HG02943 (cell line): ENCODE measurements around the gene NELFE.
"Not testable (repeated sequence)": the region's sequence is repeated elsewhere in the genome, so short reads cannot be mapped to it uniquely, and the experiment has no call there.

ENCODE experiments used
- ATAC-seq: cut with Tn5 transposase; IDR thresholded peaks from one replicate; pipeline ENCODE4 v1.9.1; 2021; ENCODE audit warnings: mild to moderate bottlenecking, low read depth, moderate library complexity; ENCODE audit not compliant: unreplicated experiment

NELFE gene

DNA sequence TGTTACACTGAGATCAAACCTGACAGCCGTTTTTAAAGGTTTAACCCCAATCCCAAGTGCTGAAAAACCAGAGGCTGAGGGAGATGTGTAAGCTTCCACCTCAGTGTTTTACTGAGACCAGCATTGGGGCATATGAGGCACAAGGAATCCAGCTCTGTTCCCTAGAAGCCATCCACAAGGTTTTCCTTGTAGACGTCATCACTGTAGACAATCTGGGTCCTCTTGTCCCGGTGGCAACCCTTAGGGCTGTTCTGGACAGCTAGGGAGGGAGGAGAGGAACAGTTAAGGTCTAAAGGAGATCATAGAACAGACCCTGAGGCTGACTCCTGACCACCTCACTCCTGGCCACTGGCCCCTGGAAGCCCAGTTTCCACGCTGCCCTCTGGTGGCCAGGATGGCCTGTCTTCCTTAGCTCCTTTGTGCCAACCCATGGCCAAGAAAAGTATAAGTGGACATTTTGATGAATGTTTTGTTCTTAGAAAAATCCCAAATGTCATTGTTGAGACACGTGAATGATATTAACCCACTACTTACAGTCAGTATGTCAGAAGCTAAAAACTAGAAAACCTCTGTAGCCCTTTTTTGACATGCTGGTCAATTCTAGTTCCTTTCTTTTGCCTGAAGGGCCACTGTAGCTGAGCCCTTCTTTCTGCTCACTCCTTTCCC lies 6.5 kb downstream of the NELFE start:
- ATAC-seq = no peak

- no peak for ATAC-seq
Observed at GRCh38 chr6:31949926-31950548, 8.7 kb downstream of the NELFE start.

DNA sequence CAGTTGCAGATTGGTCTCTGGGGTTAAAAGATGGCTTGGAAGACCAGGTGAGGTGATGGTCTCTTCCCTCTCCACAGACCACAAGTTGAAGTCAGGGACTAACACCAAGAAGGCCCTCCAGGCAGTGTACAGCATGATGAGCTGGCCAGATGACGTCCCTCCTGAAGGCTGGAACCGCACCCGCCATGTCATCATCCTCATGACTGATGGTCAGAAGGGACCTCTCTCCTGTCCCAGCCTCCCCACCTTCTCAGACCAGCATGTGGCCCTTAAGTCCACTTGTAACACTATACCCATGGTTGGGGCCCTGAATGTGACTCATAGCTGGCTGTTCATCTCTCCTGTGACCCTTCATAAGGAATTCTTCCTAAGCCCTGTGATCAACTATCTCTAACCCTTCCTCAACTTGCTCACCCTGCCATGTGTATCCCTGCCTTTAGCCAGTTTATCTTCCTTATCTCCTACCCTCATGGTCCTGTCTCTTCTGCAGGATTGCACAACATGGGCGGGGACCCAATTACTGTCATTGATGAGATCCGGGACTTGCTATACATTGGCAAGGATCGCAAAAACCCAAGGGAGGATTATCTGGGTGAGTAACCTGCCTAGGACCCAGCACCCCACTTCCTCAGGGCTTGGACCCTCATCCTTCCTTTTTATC lies 9.9 kb downstream of the NELFE start:
- ATAC-seq = no peak

DNA sequence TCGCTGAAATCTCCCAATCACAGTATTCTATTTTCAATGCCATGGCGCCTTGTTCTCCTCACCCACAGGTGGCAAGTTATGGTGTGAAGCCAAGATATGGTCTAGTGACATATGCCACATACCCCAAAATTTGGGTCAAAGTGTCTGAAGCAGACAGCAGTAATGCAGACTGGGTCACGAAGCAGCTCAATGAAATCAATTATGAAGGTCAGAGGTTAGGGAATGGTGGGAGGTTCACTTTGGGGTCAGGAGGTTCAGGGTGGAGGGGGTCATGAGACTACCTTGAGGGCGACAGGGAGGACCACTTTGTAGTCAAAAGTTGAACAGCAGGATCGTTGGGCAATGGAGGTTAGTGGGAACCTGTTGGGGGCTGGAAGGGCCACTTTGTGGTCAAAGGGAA lies 10.5 kb downstream of the NELFE start:
- no peak for ATAC-seq

- no peak for ATAC-seq
Observed at GRCh38 chr6:31947864-31948263, 10.9 kb downstream of the NELFE start.

- no peak for ATAC-seq
Observed at GRCh38 chr6:31947070-31947675, 11.6 kb downstream of the NELFE start.

GRCh38 chr6:31946370-31946885 lies 12.3 kb downstream of the NELFE start:
- no peak for ATAC-seq

GRCh38 chr6:31945507-31946369 lies 13.0 kb downstream of the NELFE start, which contains the start of gene CFB:
CFB (plus strand) TSS chr6:31946095; CDS start chr6:31946222, 127 bp downstream.
- no peak for ATAC-seq

GRCh38 chr6:31945154-31945506 lies 13.6 kb downstream of the NELFE start:
- ATAC-seq = no peak

GRCh38 chr6:31943742-31944141 lies 15.0 kb downstream of the NELFE start:
- no peak for ATAC-seq

GRCh38 chr6:31940256-31940664 lies 18.5 kb downstream of the NELFE start:
- ATAC-seq = no peak

GRCh38 chr6:31935823-31936222 lies 22.9 kb downstream of the NELFE start:
- no peak for ATAC-seq

- no peak for ATAC-seq
Observed at GRCh38 chr6:31935021-31935420, 23.8 kb downstream of the NELFE start.

GRCh38 chr6:31933537-31933936 lies 25.2 kb downstream of the NELFE start:
- ATAC-seq = no peak

DNA sequence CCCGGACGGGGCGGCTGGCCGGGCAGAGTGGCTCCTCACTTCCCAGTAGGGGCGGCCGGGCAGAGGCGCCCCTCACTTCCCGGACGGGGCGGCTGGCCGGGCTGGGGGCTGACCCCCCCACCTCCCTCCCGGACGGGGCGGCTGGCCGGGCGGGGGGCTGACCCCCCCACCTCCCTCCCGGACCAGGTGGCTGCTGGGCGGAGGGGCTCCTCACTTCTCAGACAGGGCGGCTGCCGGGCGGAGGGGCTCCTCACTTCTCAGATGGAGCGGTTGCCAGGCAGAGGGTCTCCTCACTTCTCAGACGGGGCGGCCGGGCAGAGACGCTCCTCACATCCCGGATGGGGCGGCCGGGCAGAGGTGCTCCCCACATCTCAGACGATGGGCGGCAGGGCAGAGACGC lies 26.6 kb downstream of the NELFE start:
- not testable (repeated sequence) for ATAC-seq

GRCh38 chr6:31930962-31931361 lies 27.8 kb downstream of the NELFE start:
- ATAC-seq = no peak

DNA sequence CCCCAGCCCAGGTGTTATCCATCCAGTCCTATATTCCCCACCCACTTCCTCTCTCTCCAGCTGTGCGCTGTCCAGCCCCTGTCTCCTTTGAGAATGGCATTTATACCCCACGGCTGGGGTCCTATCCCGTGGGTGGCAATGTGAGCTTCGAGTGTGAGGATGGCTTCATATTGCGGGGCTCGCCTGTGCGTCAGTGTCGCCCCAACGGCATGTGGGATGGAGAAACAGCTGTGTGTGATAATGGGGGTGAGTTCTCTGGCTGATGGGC lies 30.2 kb downstream of the NELFE start:
- no peak for ATAC-seq

DNA sequence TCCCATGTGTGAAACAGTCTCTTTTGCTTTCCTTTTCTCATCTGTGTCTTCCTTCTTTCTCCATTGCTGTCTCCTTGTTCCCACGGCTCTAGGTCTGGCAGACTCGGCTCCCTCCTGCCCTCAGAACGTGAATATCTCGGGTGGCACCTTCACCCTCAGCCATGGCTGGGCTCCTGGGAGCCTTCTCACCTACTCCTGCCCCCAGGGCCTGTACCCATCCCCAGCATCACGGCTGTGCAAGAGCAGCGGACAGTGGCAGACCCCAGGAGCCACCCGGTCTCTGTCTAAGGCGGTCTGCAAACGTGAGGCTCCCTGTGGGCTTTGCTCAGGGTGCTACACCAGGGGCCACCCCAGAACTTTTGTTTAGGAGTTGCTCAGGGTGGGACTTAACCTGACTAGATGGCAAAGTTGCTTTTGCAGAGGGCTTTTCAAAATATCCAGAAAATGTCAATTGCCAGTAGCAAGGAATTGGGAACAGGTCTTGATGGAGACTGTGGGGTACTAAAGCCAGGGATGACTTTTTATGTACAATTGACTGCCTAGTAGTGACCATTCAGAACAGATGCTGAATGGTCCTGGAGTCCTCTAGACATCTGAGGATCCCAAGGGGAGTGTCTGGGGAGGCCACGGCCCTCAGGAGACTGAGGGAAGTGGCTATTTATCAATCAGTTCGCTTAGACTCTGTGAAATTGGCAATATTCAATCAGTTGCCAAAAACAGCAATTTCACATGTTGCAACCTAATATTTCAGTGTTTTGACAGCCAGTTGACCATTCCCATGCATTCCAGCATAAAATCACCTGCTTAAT lies 30.7 kb downstream of the NELFE start:
- ATAC-seq = no peak

DNA sequence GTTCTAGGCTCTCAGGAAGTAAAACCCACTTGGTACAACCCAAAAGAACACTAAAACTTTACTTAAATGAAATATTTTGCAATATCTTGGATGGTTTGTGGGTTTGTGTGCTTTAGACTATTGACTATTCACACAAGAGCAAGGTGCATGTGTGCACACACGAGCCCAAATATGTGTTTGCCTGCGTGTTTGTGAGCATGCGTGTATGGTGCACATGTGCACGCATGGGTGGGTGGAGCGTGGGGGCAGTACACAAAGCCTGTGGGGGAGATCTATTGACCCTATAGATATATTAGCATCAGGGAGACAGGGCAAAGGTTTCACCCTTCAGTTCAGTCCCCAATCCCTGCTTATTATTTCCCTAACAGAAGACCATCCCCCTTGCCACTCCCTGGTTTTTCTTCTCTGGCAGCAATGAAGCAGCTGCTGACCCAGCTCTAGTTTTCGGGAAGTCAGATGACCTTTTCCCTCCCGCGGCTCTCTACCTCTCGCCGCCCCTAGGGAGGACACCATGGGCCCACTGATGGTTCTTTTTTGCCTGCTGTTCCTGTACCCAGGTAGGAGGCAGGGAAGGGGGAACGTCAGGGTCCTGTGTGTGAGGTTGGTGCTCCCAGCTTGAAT lies 31.4 kb downstream of the NELFE start, which contains the start of gene C2:
Gene C2, plus strand, starts transcription at position 476 of the 621 bp plus-strand sequence. Its CDS starts 36 bp downstream, at position 512.
- no peak for ATAC-seq
